Hepatocyte (in vitro differentiated cells): ENCODE results near the gene CCDC201. TPM values are rescaled to one million over a fixed set of nuclear protein-coding genes. Genes with fewer than 3 reads are reported as not detected.

Experiments used
- DNase-seq: peaks from one replicate; pipeline ENCODE4 v3.0.0-alpha.2; 2016; ENCODE audit warnings: low spot score
- H2AFZ ChIP-seq: fragments of 200-600 bp; sonication (generic); 2 replicates; pipeline ENCODE4 v1.6.0; 2016; ENCODE audit warnings: antibody characterized with exemption, mild to moderate bottlenecking
- H3K27ac ChIP-seq: fragments of 200-600 bp; sonication (generic); 2 replicates; pipeline ENCODE4 v1.5.1; 2016; ENCODE audit warnings: mild to moderate bottlenecking
- H3K27me3 ChIP-seq: fragments of 200-600 bp; sonication (generic); 2 replicates; pipeline ENCODE4 v1.6.1; 2016
- H3K36me3 ChIP-seq: fragments of 200-600 bp; sonication (generic); replicated peaks from 2 replicates; pipeline ENCODE4 v1.5.1; 2016; ENCODE audit warnings: low read depth; ENCODE audit not compliant: insufficient read depth
- H3K4me1 ChIP-seq: fragments of 200-600 bp; sonication (generic); 2 replicates; pipeline ENCODE4 v1.5.1; 2016; ENCODE audit warnings: mild to moderate bottlenecking, moderate library complexity; ENCODE audit not compliant: insufficient read depth
- H3K4me2 ChIP-seq: fragments of 200-600 bp; sonication (generic); 2 replicates; pipeline ENCODE4 v1.6.0; 2016
- H3K4me3 ChIP-seq: fragments of 200-600 bp; sonication (generic); 2 replicates; pipeline ENCODE4 v1.5.1; 2016; ENCODE audit warnings: mild to moderate bottlenecking
- H3K79me2 ChIP-seq: fragments of 200-600 bp; sonication (generic); 2 replicates; pipeline ENCODE4 v1.6.0; 2017; ENCODE audit warnings: mild to moderate bottlenecking
- H3K9me2 ChIP-seq: fragments of 200-600 bp; sonication (generic); replicated peaks from 2 replicates; pipeline ENCODE4 v1.6.0; 2017; ENCODE audit warnings: mild to moderate bottlenecking; ENCODE audit not compliant: insufficient read depth
- H3K9me3 ChIP-seq: fragments of 200-600 bp; sonication (generic); 2 replicates; pipeline ENCODE4 v1.5.1; 2016; ENCODE audit warnings: low read depth, mild to moderate bottlenecking
- H4K20me1 ChIP-seq: fragments of 200-600 bp; sonication (generic); 2 replicates; pipeline ENCODE4 v1.6.0; 2016; ENCODE audit warnings: mild to moderate bottlenecking; ENCODE audit not compliant: insufficient read depth, poor library complexity, severe bottlenecking
- CTCF ChIP-seq: fragments of 200-600 bp; sonication (generic); IDR thresholded peaks from 2 replicates; pipeline ENCODE4 v1.5.1; 2016; ENCODE audit warnings: antibody characterized with exemption, mild to moderate bottlenecking; ENCODE audit not compliant: poor library complexity
- EZH2 ChIP-seq: fragments of 200-600 bp; sonication (generic); IDR thresholded peaks from 2 replicates; pipeline ENCODE4 v1.6.1; 2016; ENCODE audit warnings: antibody characterized with exemption, mild to moderate bottlenecking, borderline replicate concordance
- EZH2phosphoT487 ChIP-seq: fragments of 200-600 bp; sonication (generic); IDR thresholded peaks from one replicate; pipeline ENCODE4 v1.6.1; 2018; ENCODE audit warnings: antibody characterized with exemption, mild to moderate bottlenecking, low read depth, moderate library complexity; ENCODE audit not compliant: unreplicated experiment, severe bottlenecking
- WGBS: methylation state at CpG from one replicate; pipeline ENCODE4 v1.1.6; 2016; ENCODE audit warnings: low lambda C conversion rate; ENCODE audit errors: missing lambda C conversion rate; 5-methylcytosine and 5-hydroxymethylcytosine counted together
- polyA plus RNA-seq: library from polyadenylated mRNA; unstranded; fragments of >200 nt; fragmentation: Nextera tagmentation; extraction: Ambion mirVana; gene quantifications from 2 replicates; pipeline ENCODE4 v1.2.1, GENCODE V29; 2016
- total RNA-seq: library from RNA; depleted of rRNA; stranded (reverse); fragments of >200 nt; gene quantifications from 2 replicates; pipeline ENCODE4 v1.2.3, GENCODE V29; 2014

The CCDC201 gene
- total and polyA plus RNA-seq, 2 experiments from 2014 or later, result not detected

DNA sequence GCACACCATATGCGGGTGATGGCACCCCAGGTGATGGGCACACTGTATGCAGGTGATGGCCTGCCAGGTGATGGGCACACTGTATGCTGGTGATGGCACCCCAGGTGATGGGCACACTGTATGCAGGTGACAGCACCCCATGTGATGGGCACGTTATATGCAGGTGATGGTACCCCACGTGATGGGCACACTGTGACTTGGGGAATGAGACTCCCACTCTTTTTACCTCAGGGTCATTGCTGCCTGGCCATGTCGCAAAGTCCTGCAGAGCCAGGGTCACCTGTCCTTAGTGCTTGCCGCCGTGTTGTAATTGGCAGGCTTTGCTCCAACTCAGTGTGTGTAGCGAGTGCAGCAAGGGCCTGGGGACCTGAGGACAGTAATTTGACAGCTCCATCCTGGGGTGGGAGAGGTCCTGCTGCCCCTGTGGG is 7.6 kb upstream of the CCDC201 start:
- no peak for TF ChIP-seq CTCF
- TF ChIP-seq EZH2phosphoT487, result no peak
- TF ChIP-seq EZH2, result no peak
- Histone ChIP-seq H3K27ac (no peak overlapping the region), H3K4me2 (no peak overlapping the region), H3K4me3 (no peak overlapping the region), H3K79me2 (no peaks in the 10 kb centered on the region), H3K27me3 (no peaks in the 10 kb centered on the region), H3K4me1 (no peaks in the 10 kb centered on the region), H3K9me2 (no peaks in the 10 kb centered on the region), H3K36me3 (no peaks in the 10 kb centered on the region), H4K20me1 (no peaks in the 10 kb centered on the region), H3K9me3 (no peaks in the 10 kb centered on the region), H2AFZ (no peak overlapping the region)
- no peak for DNase-seq
- WGBS, result 90% methylated on average over 7 of the region's 7 CpGs

- no peak for TF ChIP-seq EZH2
- Histone ChIP-seq H3K79me2 (no peaks in the 10 kb centered on the region), H3K9me2 (no peaks in the 10 kb centered on the region), H2AFZ (no peak overlapping the region), H3K27ac (no peak overlapping the region), H3K4me1 (no peaks in the 10 kb centered on the region), H3K9me3 (no peaks in the 10 kb centered on the region), H4K20me1 (no peaks in the 10 kb centered on the region), H3K4me2 (no peak overlapping the region), H3K36me3 (no peaks in the 10 kb centered on the region), H3K27me3 (no peaks in the 10 kb centered on the region), H3K4me3 (no peak overlapping the region)
- DNase-seq, result no peak
- WGBS, result 43% methylated on average over 3 of the region's 3 CpGs
These were observed 5.7 kb upstream of the CCDC201 start for GRCh38 chr7:45878457-45879144.

GRCh38 chr7:45876519-45876918 is 3.6 kb upstream of the CCDC201 start:
- Histone ChIP-seq H3K79me2 (no peaks in the 10 kb centered on the region), H3K9me2 (no peaks in the 10 kb centered on the region), H4K20me1 (no peaks in the 10 kb centered on the region), H3K36me3 (no peaks in the 10 kb centered on the region), H3K9me3 (no peaks in the 10 kb centered on the region), H3K27ac (no peak overlapping the region), H2AFZ (no peak overlapping the region), H3K4me2 (no peak overlapping the region), H3K4me1 (no peaks in the 10 kb centered on the region), H3K4me3 (no peak overlapping the region), H3K27me3 (no peaks in the 10 kb centered on the region)
- no peak for DNase-seq
- TF ChIP-seq CTCF (no peak), EZH2phosphoT487 (no peak), EZH2 (no peak)
- WGBS, result 85% methylated on average over 2 of the region's 2 CpGs

DNA sequence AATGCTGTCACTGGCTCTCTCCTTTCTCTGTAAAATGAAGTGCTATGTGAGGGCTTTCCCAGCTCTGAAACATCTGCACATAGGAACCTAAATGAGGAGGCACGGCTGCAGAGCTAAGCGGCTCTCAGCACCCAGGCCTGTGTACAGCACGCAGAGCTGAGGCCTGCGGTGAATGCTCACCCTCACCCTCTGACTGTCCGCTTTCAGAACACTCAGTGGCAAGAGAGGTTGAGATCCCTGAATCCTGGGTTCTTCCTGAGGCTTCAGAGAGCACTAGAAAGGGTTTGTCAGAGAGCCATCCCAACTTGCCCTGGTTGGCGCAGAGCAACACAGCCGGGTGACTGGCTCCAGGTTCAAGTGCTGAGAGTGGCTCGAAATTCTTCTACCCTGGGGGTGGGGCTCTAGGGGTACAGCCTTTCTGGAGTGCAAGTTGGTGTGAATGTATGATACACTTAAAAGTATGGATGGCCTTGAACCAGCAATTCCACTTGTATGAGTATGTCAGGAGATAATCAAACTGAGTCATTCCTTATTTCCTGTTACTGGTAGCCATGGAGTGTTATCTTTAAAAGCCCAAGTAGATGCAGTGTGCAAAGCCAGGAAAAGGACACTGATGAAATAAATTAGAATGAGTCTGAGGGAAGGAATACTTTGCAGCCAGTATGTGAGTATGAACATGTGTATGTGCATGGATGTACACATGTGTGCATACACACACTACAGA is 1.7 kb upstream of the CCDC201 start:
- no peaks in the 10 kb centered on the region for H4K20me1 ChIP-seq
- no peak overlapping the region for H2AFZ ChIP-seq
- no peaks in the 10 kb centered on the region for H3K9me3 ChIP-seq
- no peaks in the 10 kb centered on the region for H3K9me2 ChIP-seq
- no peaks in the 10 kb centered on the region for H3K36me3 ChIP-seq
- TF ChIP-seq EZH2 (no peak), EZH2phosphoT487 (no peak), CTCF (no peak)
- no peak overlapping the region for H3K4me3 ChIP-seq
- H3K4me2 ChIP-seq, result no peak overlapping the region
- H3K79me2 ChIP-seq, result no peaks in the 10 kb centered on the region
- H3K27me3 ChIP-seq, result no peaks in the 10 kb centered on the region
- H3K4me1 ChIP-seq, result no peaks in the 10 kb centered on the region
- no peak for DNase-seq
- no peak overlapping the region for H3K27ac ChIP-seq
- 92% methylated on average over 8 of the region's 8 CpGs for WGBS
